Measurements from ENCODE around the gene LCMT2.
A peak's percentile ranks its signal among the peaks of the same experiment; 100 is the strongest.
"Not testable (repeated sequence)": the region's sequence is repeated elsewhere in the genome, so short reads cannot be mapped to it uniquely, and the experiment has no call there.

The LCMT2 gene

GRCh38 chr15:43312378-43312777, 18.0 kb downstream of the LCMT2 start:
- H3K9ac ChIP-seq (ENCODE audit: low read length) = no peak overlapping the region
- H3K27ac ChIP-seq (ENCODE audit: low read depth, low read length) = no peak overlapping the region
- H3K36me3 ChIP-seq (ENCODE audit: control insufficient read depth, insufficient read depth, low read length) = no peaks in the 10 kb centered on the region
- no peak overlapping the region for H3K4me3 ChIP-seq (ENCODE audit: low read depth, low read length)
- H3K4me1 ChIP-seq (ENCODE audit: control insufficient read depth, insufficient read depth, low read length) = no peaks in the 10 kb centered on the region
- H3K9me3 ChIP-seq (ENCODE audit: control insufficient read depth, insufficient read depth, low read depth, low read length) = no peaks in the 10 kb centered on the region
- peaks cover 7% of the 10 kb centered on the region; the same call in 1 of the 2 replicates for H3K27me3 ChIP-seq (ENCODE audit: control insufficient read depth, insufficient read depth, low read length)

GRCh38 chr15:43302205-43302817, 28.1 kb downstream of the LCMT2 start, which contains the start of gene TGM7:
TSS of gene TGM7 (minus strand) at chr15:43302255.
- no peak within 1 kb of the TSS for H3K27ac ChIP-seq (ENCODE audit: low read depth, low read length)
- H3K36me3 ChIP-seq (ENCODE audit: control insufficient read depth, insufficient read depth, low read length) = no peaks in the 10 kb centered on the region
- no peak within 1 kb of the TSS for H3K4me3 ChIP-seq (ENCODE audit: low read depth, low read length)
- no peaks in the 10 kb centered on the region for H3K9me3 ChIP-seq (ENCODE audit: control insufficient read depth, insufficient read depth, low read depth, low read length)
- peaks cover 7% of the 10 kb centered on the region; the same call in 1 of the 2 replicates for H3K4me1 ChIP-seq (ENCODE audit: control insufficient read depth, insufficient read depth, low read length)
- no peaks in the 10 kb centered on the region; the same call in 1 of the 2 replicates for H3K27me3 ChIP-seq (ENCODE audit: control insufficient read depth, insufficient read depth, low read length)
- no peak within 1 kb of the TSS for H3K9ac ChIP-seq (ENCODE audit: low read length)

DNA sequence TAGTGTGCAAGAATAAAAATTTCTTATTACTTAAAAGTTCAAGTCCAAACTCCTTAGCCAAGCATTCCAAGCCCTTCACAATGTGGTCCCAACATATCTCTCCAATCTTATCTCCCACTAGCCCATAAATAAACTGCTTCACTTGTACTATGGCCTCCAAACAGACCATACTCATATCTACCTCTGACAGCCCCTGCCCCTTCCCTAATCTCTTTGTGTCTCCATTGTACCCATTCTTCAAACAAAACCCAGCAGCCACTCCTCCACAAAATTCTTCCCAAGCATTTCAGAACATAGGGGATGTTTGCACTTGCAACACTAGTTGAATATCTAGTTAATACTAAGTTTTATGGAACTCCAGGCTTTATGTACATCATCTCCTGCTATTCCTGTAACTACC, 30.5 kb downstream of the LCMT2 start:
- H3K36me3 ChIP-seq (ENCODE audit: control insufficient read depth, insufficient read depth, low read length) = no peaks in the 10 kb centered on the region
- H3K9ac ChIP-seq (ENCODE audit: low read length) = no peak overlapping the region
- H3K27me3 ChIP-seq (ENCODE audit: control insufficient read depth, insufficient read depth, low read length) = 0 out of 2 replicates have a peak, but pooled peaks cover 3% of the 10 kb centered on the region
- H3K4me3 ChIP-seq (ENCODE audit: low read depth, low read length) = no peak overlapping the region
- no peak overlapping the region for H3K27ac ChIP-seq (ENCODE audit: low read depth, low read length)
- no peaks in the 10 kb centered on the region for H3K9me3 ChIP-seq (ENCODE audit: control insufficient read depth, insufficient read depth, low read depth, low read length)
- peaks cover 7% of the 10 kb centered on the region; the same call in 1 of the 2 replicates for H3K4me1 ChIP-seq (ENCODE audit: control insufficient read depth, insufficient read depth, low read length)

DNA sequence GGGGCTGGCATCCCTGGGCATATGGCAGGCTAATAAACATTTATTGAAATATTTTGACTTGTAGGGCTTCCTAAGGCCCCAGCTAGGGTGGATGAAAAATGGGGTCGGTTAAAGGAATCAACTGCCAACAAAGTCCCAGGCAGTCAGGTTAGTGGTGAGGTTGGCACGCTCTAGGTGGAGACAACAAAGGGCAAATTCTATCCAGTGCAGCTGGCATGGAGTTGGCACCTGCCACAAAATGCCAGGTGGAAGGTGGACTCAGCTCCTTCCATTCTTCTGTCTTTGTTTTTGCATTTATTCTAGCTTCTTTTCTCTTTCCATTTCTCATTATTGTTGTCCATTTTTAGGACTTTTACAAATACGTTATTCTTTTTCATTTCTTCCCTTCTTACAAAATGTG, 31.0 kb downstream of the LCMT2 start:
- H3K4me3 ChIP-seq (ENCODE audit: low read depth, low read length) = no peak overlapping the region
- H3K27ac ChIP-seq (ENCODE audit: low read depth, low read length) = no peak overlapping the region
- H3K9me3 ChIP-seq (ENCODE audit: control insufficient read depth, insufficient read depth, low read depth, low read length) = no peaks in the 10 kb centered on the region
- 0 out of 2 replicates have a peak, but pooled peaks cover 3% of the 10 kb centered on the region for H3K27me3 ChIP-seq (ENCODE audit: control insufficient read depth, insufficient read depth, low read length)
- H3K4me1 ChIP-seq (ENCODE audit: control insufficient read depth, insufficient read depth, low read length) = peaks cover 7% of the 10 kb centered on the region; the same call in 1 of the 2 replicates
- H3K9ac ChIP-seq (ENCODE audit: low read length) = no peak overlapping the region
- H3K36me3 ChIP-seq (ENCODE audit: control insufficient read depth, insufficient read depth, low read length) = no peaks in the 10 kb centered on the region

GRCh38 chr15:43294091-43294706, 36.2 kb downstream of the LCMT2 start:
- Histone ChIP-seq H3K4me1 (ENCODE audit: control insufficient read depth, insufficient read depth, low read length) (peaks cover 11% of the 10 kb centered on the region), H3K27me3 (ENCODE audit: control insufficient read depth, insufficient read depth, low read length) (peaks cover 25% of the 10 kb centered on the region; the same call in 1 of the 2 replicates), H3K9me3 (ENCODE audit: control insufficient read depth, insufficient read depth, low read depth, low read length) (no peaks in the 10 kb centered on the region), H3K27ac (ENCODE audit: low read depth, low read length) (no peak overlapping the region), H3K36me3 (ENCODE audit: control insufficient read depth, insufficient read depth, low read length) (no peaks in the 10 kb centered on the region), H3K4me3 (ENCODE audit: low read depth, low read length) (no peak overlapping the region), H3K9ac (ENCODE audit: low read length) (no peak overlapping the region)

GRCh38 chr15:43293432-43293831, 36.9 kb downstream of the LCMT2 start:
- no peaks in the 10 kb centered on the region for H3K36me3 ChIP-seq (ENCODE audit: control insufficient read depth, insufficient read depth, low read length)
- peaks cover 25% of the 10 kb centered on the region; the same call in 1 of the 2 replicates for H3K27me3 ChIP-seq (ENCODE audit: control insufficient read depth, insufficient read depth, low read length)
- H3K9ac ChIP-seq (ENCODE audit: low read length) = no peak overlapping the region
- no peaks in the 10 kb centered on the region for H3K9me3 ChIP-seq (ENCODE audit: control insufficient read depth, insufficient read depth, low read depth, low read length)
- H3K4me3 ChIP-seq (ENCODE audit: low read depth, low read length) = peak overlapping the region; percentile 1; the same call in 1 of the 2 replicates
- no peak overlapping the region for H3K27ac ChIP-seq (ENCODE audit: low read depth, low read length)
- peaks cover 11% of the 10 kb centered on the region for H3K4me1 ChIP-seq (ENCODE audit: control insufficient read depth, insufficient read depth, low read length)

DNA sequence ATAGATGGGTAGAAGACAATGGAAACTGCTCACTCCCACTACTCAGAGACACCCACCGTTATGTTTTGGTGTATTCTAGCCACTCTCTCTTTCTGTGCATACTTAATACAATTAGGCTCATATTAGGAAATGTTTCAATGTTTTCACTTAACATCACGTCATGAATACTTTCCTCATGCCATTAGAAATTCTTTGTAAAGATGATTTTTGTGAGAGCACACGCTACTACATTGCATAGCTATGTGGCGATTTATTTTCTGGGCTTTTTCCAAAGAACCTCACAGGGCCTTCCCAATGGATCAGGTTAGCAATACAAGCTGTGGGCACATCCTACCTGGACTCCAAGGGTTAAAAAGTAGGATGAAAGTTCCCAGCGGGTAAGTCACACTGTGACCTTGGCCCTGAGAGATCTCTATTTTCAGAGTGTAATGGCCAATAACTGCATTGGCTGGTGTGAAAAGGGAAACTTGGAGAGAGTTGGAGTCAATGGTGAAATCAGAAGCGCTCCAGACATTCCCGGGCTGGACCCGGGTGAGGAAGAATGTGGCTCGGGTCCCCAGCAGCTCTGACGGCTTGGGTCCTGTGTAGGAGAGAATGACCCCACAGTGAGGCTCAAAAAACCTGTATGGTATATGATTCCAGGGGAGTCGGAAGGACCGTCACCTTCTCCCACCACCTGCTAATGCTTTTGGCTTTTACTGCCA, 37.8 kb downstream of the LCMT2 start:
- Histone ChIP-seq H3K27ac (ENCODE audit: low read depth, low read length) (no peak overlapping the region), H3K9me3 (ENCODE audit: control insufficient read depth, insufficient read depth, low read depth, low read length) (no peaks in the 10 kb centered on the region), H3K4me1 (ENCODE audit: control insufficient read depth, insufficient read depth, low read length) (peaks cover 5% of the 10 kb centered on the region), H3K27me3 (ENCODE audit: control insufficient read depth, insufficient read depth, low read length) (peaks cover 31% of the 10 kb centered on the region; the same call in 1 of the 2 replicates), H3K36me3 (ENCODE audit: control insufficient read depth, insufficient read depth, low read length) (no peaks in the 10 kb centered on the region), H3K9ac (ENCODE audit: low read length) (no peak overlapping the region), H3K4me3 (ENCODE audit: low read depth, low read length) (no peak overlapping the region)

DNA sequence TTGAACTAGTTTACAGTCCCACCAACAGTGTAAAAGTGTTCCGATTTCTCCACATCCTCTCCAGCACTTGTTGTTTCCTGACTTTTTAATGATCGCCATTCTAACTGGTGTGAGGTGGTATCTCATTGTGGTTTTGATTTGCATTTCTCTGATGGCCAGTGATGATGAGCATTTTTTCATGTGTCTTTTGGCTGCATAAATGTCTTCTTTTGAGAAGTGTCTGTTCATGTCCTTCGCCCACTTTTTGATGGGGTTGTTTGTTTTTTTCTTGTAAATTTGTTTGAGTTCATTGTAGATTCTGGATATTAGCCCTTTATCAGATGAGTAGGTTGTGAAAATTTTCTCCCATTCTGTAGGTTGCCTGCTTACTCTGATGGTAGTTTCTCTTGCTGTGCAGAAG, 40.7 kb downstream of the LCMT2 start:
- H3K4me3 ChIP-seq (ENCODE audit: low read depth, low read length); H3K27ac ChIP-seq (ENCODE audit: low read depth, low read length); H3K9me3 ChIP-seq (ENCODE audit: control insufficient read depth, insufficient read depth, low read depth, low read length); H3K4me1 ChIP-seq (ENCODE audit: control insufficient read depth, insufficient read depth, low read length); H3K9ac ChIP-seq (ENCODE audit: low read length); H3K36me3 ChIP-seq (ENCODE audit: control insufficient read depth, insufficient read depth, low read length): not testable (repeated sequence)
- peaks cover 30% of the 10 kb centered on the region; the same call in 1 of the 2 replicates for H3K27me3 ChIP-seq (ENCODE audit: control insufficient read depth, insufficient read depth, low read length)

- peaks cover 13% of the 10 kb centered on the region; the same call in 1 of the 2 replicates for H3K27me3 ChIP-seq (ENCODE audit: control insufficient read depth, insufficient read depth, low read length)
- no peaks in the 10 kb centered on the region for H3K4me1 ChIP-seq (ENCODE audit: control insufficient read depth, insufficient read depth, low read length)
- no peak overlapping the region for H3K9ac ChIP-seq (ENCODE audit: low read length)
- H3K27ac ChIP-seq (ENCODE audit: low read depth, low read length) = no peak overlapping the region
- H3K36me3 ChIP-seq (ENCODE audit: control insufficient read depth, insufficient read depth, low read length) = no peaks in the 10 kb centered on the region
- H3K9me3 ChIP-seq (ENCODE audit: control insufficient read depth, insufficient read depth, low read depth, low read length) = no peaks in the 10 kb centered on the region
- H3K4me3 ChIP-seq (ENCODE audit: low read depth, low read length) = no peak overlapping the region
Measured at GRCh38 chr15:43287254-43287653, 43.1 kb downstream of the LCMT2 start.

- H3K4me3 ChIP-seq (ENCODE audit: low read depth, low read length) = no peak overlapping the region
- H3K4me1 ChIP-seq (ENCODE audit: control insufficient read depth, insufficient read depth, low read length) = no peaks in the 10 kb centered on the region
- H3K9me3 ChIP-seq (ENCODE audit: control insufficient read depth, insufficient read depth, low read depth, low read length) = no peaks in the 10 kb centered on the region
- H3K27me3 ChIP-seq (ENCODE audit: control insufficient read depth, insufficient read depth, low read length) = peaks cover 8% of the 10 kb centered on the region; the same call in 1 of the 2 replicates
- no peaks in the 10 kb centered on the region for H3K36me3 ChIP-seq (ENCODE audit: control insufficient read depth, insufficient read depth, low read length)
- H3K9ac ChIP-seq (ENCODE audit: low read length) = no peak overlapping the region
- H3K27ac ChIP-seq (ENCODE audit: low read depth, low read length) = no peak overlapping the region
Measured at GRCh38 chr15:43286074-43286473, 44.3 kb downstream of the LCMT2 start.

DNA sequence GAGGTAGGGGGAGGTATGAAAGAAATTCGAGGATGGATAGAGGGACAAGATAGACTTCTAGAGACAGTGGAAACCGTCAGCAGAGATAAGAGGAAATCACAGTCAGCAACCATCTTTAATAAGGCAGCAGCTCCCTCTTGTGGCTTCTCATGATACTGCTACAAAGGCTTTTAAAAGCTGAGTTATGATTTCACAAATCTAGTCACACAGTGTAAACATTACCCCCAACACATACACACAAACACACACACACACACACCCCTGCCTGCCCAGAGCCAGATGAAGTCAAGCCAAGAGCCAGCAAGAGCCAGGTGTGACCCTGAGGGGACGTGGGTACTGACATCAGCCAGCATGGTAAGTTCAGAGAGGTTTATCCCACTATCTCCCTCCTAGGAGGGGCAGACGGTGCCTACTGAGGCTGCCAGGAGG, 44.8 kb downstream of the LCMT2 start:
- no peak overlapping the region for H3K9ac ChIP-seq (ENCODE audit: low read length)
- H3K9me3 ChIP-seq (ENCODE audit: control insufficient read depth, insufficient read depth, low read depth, low read length) = no peaks in the 10 kb centered on the region
- no peaks in the 10 kb centered on the region for H3K36me3 ChIP-seq (ENCODE audit: control insufficient read depth, insufficient read depth, low read length)
- H3K27ac ChIP-seq (ENCODE audit: low read depth, low read length) = no peak overlapping the region
- H3K4me1 ChIP-seq (ENCODE audit: control insufficient read depth, insufficient read depth, low read length) = no peaks in the 10 kb centered on the region
- H3K4me3 ChIP-seq (ENCODE audit: low read depth, low read length) = no peak overlapping the region
- peaks cover 8% of the 10 kb centered on the region; the same call in 1 of the 2 replicates for H3K27me3 ChIP-seq (ENCODE audit: control insufficient read depth, insufficient read depth, low read length)

Measured in HUES6 (cell line).